Trophoblast cell (in vitro differentiated cells and primary cell): ENCODE measurements around the gene HAT1.

ENCODE experiments used
- DNase-seq, 2 donors: peaks; one replicate each; pipeline ENCODE4 v3.0.0-alpha.2; 2016
- H2AFZ ChIP-seq: 2 replicates; pipeline ENCODE4 v1.6.1; 2013; ENCODE audit warnings: low read length, moderate library complexity, mild to moderate bottlenecking; ENCODE audit not compliant: insufficient read depth, poor library complexity
- H2AK5ac ChIP-seq: 2 replicates; pipeline ENCODE4 v1.6.1; 2013; ENCODE audit warnings: mild to moderate bottlenecking, low read length
- H2BK120ac ChIP-seq: 2 replicates; pipeline ENCODE4 v1.6.1; 2013; ENCODE audit warnings: low read length, mild to moderate bottlenecking, moderate library complexity; ENCODE audit not compliant: insufficient read depth, poor library complexity
- H2BK12ac ChIP-seq: 2 replicates; pipeline ENCODE4 v1.6.1; 2013; ENCODE audit warnings: mild to moderate bottlenecking, low read length, moderate library complexity
- H2BK5ac ChIP-seq: 2 replicates; pipeline ENCODE4 v1.6.1; 2013; ENCODE audit warnings: low read length, low read depth, moderate library complexity, mild to moderate bottlenecking; ENCODE audit not compliant: poor library complexity
- H3K14ac ChIP-seq: 2 replicates; pipeline ENCODE4 v1.6.1; 2013; ENCODE audit warnings: mild to moderate bottlenecking, low read length
- H3K18ac ChIP-seq: 2 replicates; pipeline ENCODE4 v1.6.1; 2013; ENCODE audit warnings: mild to moderate bottlenecking, low read length
- H3K23ac ChIP-seq: 2 replicates; pipeline ENCODE4 v1.6.1; 2013; ENCODE audit warnings: low read length
- H3K27ac ChIP-seq: 2 replicates; pipeline ENCODE4 v1.5.1; 2013; ENCODE audit warnings: low read depth, mild to moderate bottlenecking, inconsistent platforms, low read length, moderate library complexity
- H3K27me3 ChIP-seq: 2 replicates; pipeline ENCODE4 v1.6.1; 2013; ENCODE audit warnings: inconsistent platforms, mild to moderate bottlenecking, low read length, moderate library complexity; ENCODE audit not compliant: insufficient read depth
- H3K36me3 ChIP-seq, 2 experiments: 1 replicate in 1 of 2; 2 replicates in 1 of 2; pipeline ENCODE4 v1.6.1; 2013; ENCODE audit warnings: low read length in 2 of 2, mild to moderate bottlenecking in 2 of 2, moderate library complexity in 1 of 2; ENCODE audit not compliant: insufficient read depth in 2 of 2, control insufficient read depth in 1 of 2
- H3K4ac ChIP-seq: 2 replicates; pipeline ENCODE4 v1.6.1; 2013; ENCODE audit warnings: low read depth, mild to moderate bottlenecking, low read length, moderate library complexity
- H3K4me1 ChIP-seq, 2 experiments: 1 replicate in 1 of 2; 2 replicates in 1 of 2; pipeline ENCODE4 v1.6.1; 2013; ENCODE audit warnings: low read length in 2 of 2, mild to moderate bottlenecking in 2 of 2, moderate library complexity in 1 of 2; ENCODE audit not compliant: insufficient read depth in 2 of 2, control insufficient read depth in 1 of 2
- H3K4me2 ChIP-seq: 2 replicates; pipeline ENCODE4 v1.6.1; 2013; ENCODE audit warnings: inconsistent platforms, mild to moderate bottlenecking, low read length, moderate library complexity
- H3K4me3 ChIP-seq: 2 replicates; pipeline ENCODE4 v1.5.1; 2013; ENCODE audit warnings: mild to moderate bottlenecking, low read depth, low read length, inconsistent platforms
- H3K79me1 ChIP-seq: one replicate; pipeline ENCODE4 v1.6.1; 2013; ENCODE audit warnings: low read length
- H3K79me2 ChIP-seq: 2 replicates; pipeline ENCODE4 v1.6.1; 2013; ENCODE audit warnings: low read length, mild to moderate bottlenecking; ENCODE audit not compliant: control insufficient read depth, insufficient read depth, poor library complexity
- H3K9ac ChIP-seq: 2 replicates; pipeline ENCODE4 v1.6.1; 2013; ENCODE audit warnings: mild to moderate bottlenecking, low read length
- H3K9me3 ChIP-seq: 2 replicates; pipeline ENCODE4 v1.6.1; 2013; ENCODE audit warnings: low read depth, mild to moderate bottlenecking, control low read depth, inconsistent platforms, low read length; ENCODE audit not compliant: insufficient read depth
- H4K12ac ChIP-seq: 2 replicates; pipeline ENCODE4 v1.6.1; 2013; ENCODE audit warnings: low read depth, mild to moderate bottlenecking, low read length, moderate library complexity
- H4K8ac ChIP-seq: 2 replicates; pipeline ENCODE4 v1.6.1; 2013; ENCODE audit warnings: low read depth, mild to moderate bottlenecking, low read length, moderate library complexity
- H4K91ac ChIP-seq: one replicate; pipeline ENCODE4 v1.6.1; 2013; ENCODE audit warnings: low read depth, mild to moderate bottlenecking, low read length, moderate library complexity
- WGBS: extraction: QIAGEN DNeasy Blood & Tissue Kit; methylation state at CpG from one replicate; pipeline ENCODE4 v1.1.7; 2013; ENCODE audit warnings: missing lambda C conversion rate; ENCODE audit not compliant: insufficient read length, insufficient coverage; ENCODE audit errors: extremely low coverage; 5-methylcytosine and 5-hydroxymethylcytosine counted together

HAT1 gene

GRCh38 chr2:171919453-171919852 is 2.8 kb upstream of the HAT1 start:
- H2AK5ac ChIP-seq, result no peak overlapping the region
- H3K27me3 ChIP-seq, result no peaks in the 10 kb centered on the region
- peaks cover 2 to 5% of the 10 kb centered on the region in 2 experiments for H3K4me1 ChIP-seq
- no peak overlapping the region for H3K23ac ChIP-seq
- no peak overlapping the region for H3K4ac ChIP-seq
- H3K18ac ChIP-seq, result no peak overlapping the region
- no peak overlapping the region for H2AFZ ChIP-seq
- no peak overlapping the region for H2BK5ac ChIP-seq
- H3K79me1 ChIP-seq, result peaks cover 4% of the 10 kb centered on the region
- H3K4me2 ChIP-seq, result no peak overlapping the region
- H2BK120ac ChIP-seq, result no peak overlapping the region
- H3K79me2 ChIP-seq, result peaks cover 4% of the 10 kb centered on the region
- peaks cover 2% of the 10 kb centered on the region in 2 experiments for H3K36me3 ChIP-seq
- H3K9me3 ChIP-seq, result no peaks in the 10 kb centered on the region
- H3K14ac ChIP-seq, result no peak overlapping the region
- no peak overlapping the region for H4K91ac ChIP-seq
- H3K4me3 ChIP-seq, result no peak overlapping the region
- no peak overlapping the region for H3K9ac ChIP-seq
- H4K8ac ChIP-seq, result no peak overlapping the region
- WGBS, result no CpG with 5 or more reads among the region's 2 CpGs
- no peak for DNase-seq
- H4K12ac ChIP-seq, result no peak overlapping the region
- no peak overlapping the region for H2BK12ac ChIP-seq
- no peak overlapping the region for H3K27ac ChIP-seq

- H3K18ac ChIP-seq, result no peak overlapping the region
Observed at GRCh38 chr2:171921970-171922229, 361 bp upstream of the HAT1 start.

GRCh38 chr2:171923206-171923605 is 945 bp downstream of the HAT1 start:
- Histone ChIP-seq H3K14ac (no peak overlapping the region), H4K91ac (no peak overlapping the region), H3K9ac (peak overlapping the region; percentile 24), H3K18ac (no peak overlapping the region), H2AK5ac (no peak overlapping the region), H3K4me3 (no peak overlapping the region), H2BK5ac (no peak overlapping the region), H3K79me2 (peaks cover 4% of the 10 kb centered on the region), H3K4ac (no peak overlapping the region), H2BK12ac (no peak overlapping the region), H3K36me3 (peaks cover 6 to 10% of the 10 kb centered on the region in 2 experiments), H3K4me2 (peak overlapping the region; percentile 78), H4K8ac (no peak overlapping the region), H3K79me1 (peaks cover 4% of the 10 kb centered on the region), H3K27me3 (no peaks in the 10 kb centered on the region), H3K27ac (no peak overlapping the region), H2AFZ (no peak overlapping the region), H3K9me3 (no peaks in the 10 kb centered on the region), H3K23ac (no peak overlapping the region), H3K4me1 (peaks cover 2 to 5% of the 10 kb centered on the region in 2 experiments), H2BK120ac (no peak overlapping the region), H4K12ac (no peak overlapping the region)
- WGBS, result no CpG with 5 or more reads among the region's 13 CpGs
- DNase-seq, result peak; percentile 62 to 82

More at GRCh38 chr2:171921970-171922229, 361 bp upstream of the HAT1 start:
- H4K8ac ChIP-seq, result peak overlapping the region; percentile 70
- H2BK5ac ChIP-seq, result no peak overlapping the region
- H3K4me2 ChIP-seq, result peak overlapping the region; percentile 69
- H2AK5ac ChIP-seq, result no peak overlapping the region
- H4K12ac ChIP-seq, result peak overlapping the region; percentile 79
- no peak overlapping the region for H3K14ac ChIP-seq
- peaks cover 2 to 5% of the 10 kb centered on the region in 2 experiments for H3K4me1 ChIP-seq
- no peaks in the 10 kb centered on the region for H3K27me3 ChIP-seq
- H3K23ac ChIP-seq, result no peak overlapping the region
- H3K36me3 ChIP-seq, result peaks cover 6 to 7% of the 10 kb centered on the region in 2 experiments
- peak overlapping the region; percentile 37 for H2AFZ ChIP-seq
- no peak overlapping the region for H4K91ac ChIP-seq
- no peak overlapping the region for H2BK120ac ChIP-seq
- no peaks in the 10 kb centered on the region for H3K9me3 ChIP-seq
- no peak overlapping the region for H3K4ac ChIP-seq
- no CpG with 5 or more reads among the region's 5 CpGs for WGBS
- no peak overlapping the region for H3K4me3 ChIP-seq
- peaks cover 4% of the 10 kb centered on the region for H3K79me1 ChIP-seq
- DNase-seq, result no peak
- peak overlapping the region; percentile 18 for H3K9ac ChIP-seq
- H2BK12ac ChIP-seq, result no peak overlapping the region
- H3K27ac ChIP-seq, result no peak overlapping the region
- peaks cover 4% of the 10 kb centered on the region for H3K79me2 ChIP-seq

DNA sequence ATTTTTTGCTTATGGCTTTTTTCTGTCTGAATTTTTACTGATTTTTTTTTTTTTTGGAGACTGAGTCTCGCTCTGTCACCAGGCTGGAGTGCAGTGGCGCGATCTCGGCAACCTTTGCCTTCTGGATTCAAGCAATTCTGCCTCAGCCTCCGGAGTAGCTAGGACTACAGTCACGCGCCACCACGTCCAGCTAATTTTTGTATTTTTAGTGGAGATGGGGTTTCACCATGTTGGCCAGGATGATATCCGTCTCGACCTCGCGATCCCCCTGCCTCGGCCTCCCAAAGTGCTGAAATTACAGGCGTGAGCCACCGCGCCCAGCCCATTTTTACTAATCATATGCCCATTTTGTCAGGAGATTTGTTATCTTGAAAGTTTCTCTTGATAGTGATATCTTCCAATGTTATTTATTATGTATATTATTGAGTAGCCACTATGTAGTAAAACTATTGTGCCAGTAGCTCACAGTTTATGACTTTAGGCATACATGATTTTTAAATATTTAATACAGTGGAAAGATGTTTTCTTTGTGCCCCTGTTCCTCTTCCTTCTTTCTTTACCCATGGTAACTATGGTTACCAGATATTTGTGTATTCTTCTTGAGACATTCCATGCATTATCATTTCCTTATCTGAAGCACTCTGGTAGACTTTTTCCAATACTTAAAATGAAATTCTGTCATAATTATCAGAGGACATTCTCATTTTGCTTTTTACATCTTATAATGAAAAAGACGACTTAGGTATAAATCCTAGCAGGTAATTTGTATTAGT is 2.1 kb downstream of the HAT1 start:
- Histone ChIP-seq H3K18ac (no peak overlapping the region), H2BK12ac (no peak overlapping the region), H3K9ac (no peak overlapping the region), H3K4me1 (peaks cover 2 to 5% of the 10 kb centered on the region in 2 experiments), H3K4ac (peak overlapping the region; percentile 46), H3K4me2 (no peak overlapping the region), H3K23ac (no peak overlapping the region), H2AK5ac (no peak overlapping the region), H2BK120ac (no peak overlapping the region), H4K12ac (no peak overlapping the region), H3K79me1 (peaks cover 4% of the 10 kb centered on the region), H4K8ac (no peak overlapping the region), H3K36me3 (peaks cover 9 to 13% of the 10 kb centered on the region in 2 experiments), H2AFZ (no peak overlapping the region), H3K14ac (no peak overlapping the region), H3K9me3 (no peaks in the 10 kb centered on the region), H3K79me2 (peaks cover 4% of the 10 kb centered on the region), H2BK5ac (no peak overlapping the region), H3K27me3 (no peaks in the 10 kb centered on the region), H3K4me3 (no peak overlapping the region), H4K91ac (no peak overlapping the region), H3K27ac (no peak overlapping the region)
- WGBS, result no CpG with 5 or more reads among the region's 17 CpGs
- DNase-seq, result peak in 1 of 2 donors; percentile 37
